GM19395 (cell line): ENCODE results near the gene TUBB6.

Experiments used
- ATAC-seq: cut with Tn5 transposase; IDR thresholded peaks from one replicate; pipeline ENCODE4 v1.9.1; 2021; ENCODE audit warnings: mild to moderate bottlenecking, moderate library complexity; ENCODE audit not compliant: unreplicated experiment

TUBB6 gene

DNA sequence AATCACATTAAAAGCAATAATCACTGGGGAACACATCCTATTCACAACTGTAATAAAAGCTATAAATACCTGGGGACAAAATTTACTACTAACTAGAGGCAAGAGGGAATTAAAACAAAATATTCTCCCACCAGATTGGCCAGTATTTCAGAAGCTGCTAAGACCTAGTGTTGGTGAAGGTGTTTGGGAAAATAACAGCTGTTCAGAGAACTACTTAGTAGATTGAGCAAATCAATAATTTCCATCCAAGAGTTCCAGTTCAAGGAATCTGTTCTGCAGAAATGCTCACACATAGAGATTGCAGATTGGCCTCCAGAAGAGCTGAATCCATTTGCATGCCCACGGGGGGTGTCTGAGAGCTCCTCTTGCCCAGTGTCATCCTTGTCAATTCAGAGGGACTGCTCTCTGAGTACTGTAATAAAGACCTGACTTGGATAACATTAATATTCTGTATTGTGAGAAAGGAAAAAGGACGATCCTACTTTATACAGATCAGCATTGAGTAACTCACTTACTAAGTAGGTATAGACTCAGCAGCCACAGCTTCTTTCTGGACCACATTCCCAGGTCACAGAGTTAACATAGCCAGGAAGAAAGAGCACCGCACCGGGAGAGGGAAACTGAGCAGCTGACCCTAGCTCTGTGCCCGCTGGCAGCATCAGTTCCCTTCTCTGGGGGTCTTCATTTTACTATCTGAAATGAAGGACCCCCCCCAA, 5.6 kb downstream of the TUBB6 start:
- no peak for ATAC-seq

DNA sequence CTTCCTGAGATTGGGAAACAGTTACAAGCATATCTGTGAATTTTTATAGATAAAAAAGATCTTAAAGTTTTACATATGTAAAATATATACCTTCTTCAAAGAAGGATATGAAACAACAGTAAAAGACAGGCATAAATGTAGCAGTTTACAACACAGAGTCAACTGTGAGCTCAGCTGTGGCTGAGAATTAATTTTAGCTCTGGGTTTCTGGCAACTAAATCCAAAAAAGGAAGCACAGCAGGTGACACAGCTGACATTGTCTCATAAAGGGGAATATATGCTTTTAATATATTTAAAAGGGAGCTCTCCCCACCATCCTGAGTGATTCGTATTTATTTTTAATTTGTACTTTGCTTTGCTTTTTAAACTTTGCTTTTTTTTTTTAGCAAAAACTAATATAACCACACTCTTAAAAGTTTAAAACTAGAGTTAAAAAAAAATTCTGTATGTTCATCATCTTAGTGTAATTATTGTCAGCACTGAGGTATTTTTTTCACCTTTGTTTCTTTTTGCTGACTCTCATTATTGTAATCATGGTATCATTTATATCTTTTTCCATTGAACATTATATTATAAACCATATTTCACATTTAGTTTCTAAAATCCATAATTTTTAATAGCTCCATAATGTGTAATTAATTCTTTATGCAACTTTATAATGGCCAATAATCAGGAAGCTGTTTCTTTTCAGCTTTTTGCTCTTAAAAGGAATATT, 6.7 kb downstream of the TUBB6 start:
- ATAC-seq: peak; percentile 43

DNA sequence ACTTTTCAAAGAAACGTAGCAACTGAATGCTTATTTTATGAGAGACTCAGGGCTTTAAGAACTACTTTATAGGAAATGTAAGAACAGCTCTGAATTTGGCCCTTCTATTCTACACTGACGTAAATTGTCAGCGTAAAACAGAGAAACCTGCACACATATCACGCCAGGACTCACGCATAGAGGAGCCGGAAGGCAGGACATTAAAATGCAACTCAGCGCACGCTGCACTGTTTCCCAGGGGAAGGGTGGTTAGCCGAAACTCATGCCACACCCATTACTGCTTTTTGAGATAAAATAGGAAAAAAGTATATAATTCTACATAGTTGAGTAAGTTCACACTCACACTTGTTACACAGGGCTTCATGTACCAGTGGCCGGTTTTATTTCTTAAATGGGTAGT, 7.4 kb downstream of the TUBB6 start:
- no peak for ATAC-seq

DNA sequence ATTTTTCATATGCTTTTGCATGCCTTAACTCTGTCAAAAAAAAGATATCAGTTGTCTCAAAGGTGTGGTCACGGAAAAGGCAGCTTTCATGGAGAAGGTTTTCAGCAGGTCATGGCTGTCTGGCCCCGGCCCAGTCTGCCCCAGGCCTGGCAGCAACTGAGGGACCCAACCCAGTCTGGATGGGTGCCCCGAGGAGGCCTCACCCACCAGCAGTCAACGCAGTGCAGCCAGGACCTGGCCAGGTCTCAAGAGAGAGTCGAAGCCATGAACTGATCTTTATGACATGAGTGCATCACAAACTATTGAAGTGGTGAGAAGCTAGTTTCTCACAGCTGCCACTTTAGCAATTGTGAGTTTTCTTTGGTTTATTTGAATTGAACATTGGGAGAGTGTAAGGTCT, 7.9 kb downstream of the TUBB6 start:
- no peak for ATAC-seq

DNA sequence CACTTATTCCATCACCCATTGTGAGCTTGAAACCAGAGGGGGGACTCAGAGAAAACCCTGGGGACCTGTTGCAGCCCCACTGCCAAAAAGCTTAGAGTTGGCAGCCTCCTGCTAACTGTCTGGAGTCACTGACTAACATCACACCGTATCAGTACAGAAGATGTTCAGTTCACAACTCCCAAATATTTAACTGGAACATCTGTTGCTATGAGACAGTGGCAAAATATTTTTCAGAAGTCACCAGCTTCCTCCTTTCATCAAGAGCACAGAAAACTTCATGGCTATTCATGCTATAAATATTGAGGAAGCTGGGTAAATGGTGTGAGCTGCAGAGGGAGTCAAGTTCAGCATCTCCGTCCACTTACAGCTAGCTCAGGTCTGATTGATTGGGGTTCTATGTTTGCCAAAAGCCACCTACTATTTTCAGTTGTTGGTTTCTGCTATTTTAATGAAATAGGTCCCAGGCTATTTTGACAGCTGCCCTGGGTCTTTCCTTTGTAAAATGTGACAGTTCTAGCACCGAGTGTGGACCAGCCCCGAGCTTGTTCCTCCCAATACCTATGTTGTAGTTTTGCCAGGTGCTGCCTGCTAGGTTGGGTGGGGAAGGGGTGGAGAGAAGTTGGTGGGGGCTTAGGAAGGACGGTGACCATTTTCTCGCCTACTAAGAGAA, 9.8 kb downstream of the TUBB6 start:
- no peak for ATAC-seq

GRCh38 chr18:12318334-12318697, 10.3 kb downstream of the TUBB6 start:
- no peak for ATAC-seq

GRCh38 chr18:12318857-12319256, 10.8 kb downstream of the TUBB6 start:
- ATAC-seq: no peak

DNA sequence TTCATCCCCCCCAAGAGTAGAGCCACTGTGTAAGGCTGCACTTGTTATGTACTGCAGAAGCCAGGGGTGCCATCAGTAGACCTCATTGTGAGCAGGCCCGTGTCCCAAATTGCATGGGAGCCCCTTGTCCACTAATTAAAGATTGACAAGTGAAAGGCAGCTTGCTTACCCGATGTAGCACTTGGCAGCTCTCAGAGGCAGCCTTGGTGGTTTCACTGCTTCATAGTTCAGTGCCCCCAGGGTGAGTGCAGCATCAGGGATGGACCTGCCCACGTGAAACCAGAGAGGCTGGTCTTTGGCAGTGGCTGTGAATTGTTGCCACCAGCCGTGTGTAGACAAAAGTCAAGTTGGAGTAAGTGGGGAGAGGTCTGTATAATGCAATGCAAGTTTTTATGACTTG, 13.3 kb downstream of the TUBB6 start:
- ATAC-seq: peak; percentile 67

- no peak for ATAC-seq
These were observed 17.1 kb downstream of the TUBB6 start for GRCh38 chr18:12324991-12325725.

DNA sequence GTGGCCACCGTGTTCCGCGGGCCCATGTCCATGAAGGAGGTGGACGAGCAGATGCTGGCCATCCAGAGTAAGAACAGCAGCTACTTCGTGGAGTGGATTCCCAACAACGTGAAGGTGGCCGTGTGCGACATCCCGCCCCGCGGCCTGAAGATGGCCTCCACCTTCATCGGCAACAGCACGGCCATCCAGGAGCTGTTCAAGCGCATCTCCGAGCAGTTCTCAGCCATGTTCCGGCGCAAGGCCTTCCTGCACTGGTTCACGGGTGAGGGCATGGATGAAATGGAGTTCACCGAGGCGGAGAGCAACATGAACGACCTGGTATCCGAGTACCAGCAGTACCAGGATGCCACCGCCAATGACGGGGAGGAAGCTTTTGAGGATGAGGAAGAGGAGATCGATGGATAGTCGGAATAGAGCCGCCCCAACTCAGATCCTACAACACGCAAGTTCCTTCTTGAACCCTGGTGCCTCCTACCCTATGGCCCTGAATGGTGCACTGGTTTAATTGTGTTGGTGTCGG, 17.7 kb downstream of the TUBB6 start:
- no peak for ATAC-seq

DNA sequence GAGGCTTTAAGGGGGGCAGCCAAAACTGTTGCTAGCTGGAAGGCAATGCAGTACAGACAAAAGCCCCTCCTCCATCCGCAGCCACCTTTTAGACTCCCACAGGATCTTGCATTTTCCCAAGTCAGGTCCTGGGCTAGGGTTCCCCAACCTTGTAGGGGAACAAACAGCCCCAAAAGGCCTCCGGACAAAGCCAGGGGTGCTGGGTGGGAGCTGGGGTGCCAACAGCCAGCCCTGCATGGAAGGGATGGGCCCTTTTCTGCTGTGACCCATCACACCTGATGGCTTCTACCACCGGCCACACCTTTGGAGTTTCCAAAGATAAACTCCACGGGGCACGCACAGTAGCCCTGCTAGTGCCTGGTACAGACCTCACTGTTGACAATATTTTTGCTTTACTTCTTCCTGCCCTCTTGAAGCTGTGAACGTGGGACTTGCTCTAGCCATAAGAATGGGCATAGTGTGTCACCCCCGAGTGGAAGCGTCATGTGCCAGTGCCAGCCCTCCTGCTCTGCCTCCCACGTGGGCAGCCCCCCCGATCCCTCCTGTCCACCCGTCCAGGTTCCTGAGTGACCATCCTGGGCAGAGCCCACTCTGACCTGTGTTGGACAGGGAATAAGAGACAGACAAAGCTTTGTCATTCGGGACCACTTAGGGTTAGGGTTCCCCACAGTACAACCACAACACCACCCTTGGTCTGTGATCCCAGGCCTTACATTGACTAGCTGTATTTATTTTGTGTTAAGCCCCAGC, 18.8 kb downstream of the TUBB6 start:
- no peak for ATAC-seq

DNA sequence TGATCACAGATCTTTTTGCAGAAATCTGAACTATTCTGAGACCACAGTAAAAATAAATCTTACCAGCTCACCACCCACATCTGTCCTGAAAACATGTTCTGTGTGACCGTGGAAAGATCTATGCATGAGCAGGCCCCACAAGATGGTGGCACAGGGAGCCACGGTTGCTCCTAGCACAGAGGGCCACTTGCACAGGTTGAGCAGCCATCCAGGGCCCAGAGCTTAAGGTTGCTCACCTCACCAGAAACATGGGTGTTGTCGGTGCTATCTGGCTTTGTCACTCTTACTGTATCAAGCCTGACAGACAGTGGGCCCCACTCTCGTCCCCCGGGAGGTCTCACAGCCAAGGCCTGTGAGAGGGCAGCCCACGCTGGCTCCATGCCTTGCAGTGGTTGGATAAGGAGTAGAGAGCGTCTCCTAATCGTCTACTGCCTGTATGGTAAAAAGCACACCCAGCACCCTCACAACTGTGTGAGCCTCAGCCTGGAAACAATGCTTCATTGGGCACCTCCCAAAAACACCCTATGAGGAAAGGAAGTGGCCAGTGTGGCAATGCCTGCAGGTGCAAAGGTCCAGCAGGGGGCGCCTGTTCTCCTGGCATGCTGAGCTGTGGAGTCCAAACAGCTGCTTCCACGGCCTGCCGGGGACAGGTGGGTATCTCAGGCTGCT, 19.6 kb downstream of the TUBB6 start:
- ATAC-seq: peak; percentile 84

DNA sequence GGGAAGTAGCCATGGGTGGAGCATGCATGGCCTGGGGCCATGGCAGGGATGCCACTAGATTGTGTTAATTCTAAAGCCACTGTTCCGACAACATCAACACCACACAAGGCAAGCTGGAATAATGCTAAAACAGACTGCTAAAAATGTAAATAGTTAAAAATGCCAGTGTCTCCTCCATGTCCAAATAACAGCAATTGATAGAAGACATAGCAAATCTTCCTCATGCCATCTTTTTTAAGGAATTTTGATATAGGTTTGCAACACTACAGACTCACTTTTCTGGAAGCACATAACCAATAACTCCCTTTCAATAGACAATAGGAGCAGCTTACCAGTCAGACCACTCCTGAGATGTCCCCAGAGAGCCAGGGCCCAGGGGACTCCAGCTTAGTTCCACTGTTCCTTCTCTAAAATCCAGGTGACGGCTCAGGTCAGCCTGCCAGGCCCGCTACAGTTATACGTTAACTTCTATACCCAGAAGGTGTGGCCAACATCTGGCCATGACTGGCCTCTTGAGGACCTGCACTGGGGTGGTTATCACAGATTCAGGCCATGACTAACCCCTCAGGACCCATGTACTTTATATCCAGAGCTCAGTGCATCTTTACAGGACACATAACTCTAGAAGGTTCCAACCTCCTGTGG, 20.3 kb downstream of the TUBB6 start:
- ATAC-seq: no peak

DNA sequence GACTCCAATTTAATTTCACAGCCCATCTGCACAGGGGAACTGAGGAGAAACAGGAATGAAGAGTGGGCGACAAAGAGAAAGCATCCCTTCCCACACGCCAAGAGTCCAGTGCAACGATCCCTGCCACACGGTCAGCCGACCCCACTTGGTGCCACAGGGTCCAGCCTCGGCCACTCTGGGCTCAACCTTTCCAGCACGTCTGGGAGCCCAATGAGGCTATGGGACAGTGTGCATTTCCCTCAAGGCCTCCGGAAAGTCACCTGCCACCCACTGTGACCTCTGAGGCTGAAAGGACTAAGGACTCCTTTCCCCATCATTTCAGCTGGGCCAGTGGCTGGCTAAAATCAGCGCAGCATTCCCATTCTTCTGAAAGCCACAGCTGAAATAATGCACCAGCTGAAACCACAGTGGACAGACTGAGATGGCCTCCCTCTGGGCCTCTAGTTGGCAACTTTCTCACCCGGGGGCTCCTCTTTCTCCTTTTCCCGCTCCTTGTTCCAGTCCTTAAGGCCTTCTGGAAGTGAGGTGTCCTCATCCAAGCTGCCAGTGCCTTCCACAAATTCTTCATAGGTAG, 21.2 kb downstream of the TUBB6 start:
- ATAC-seq: no peak

- ATAC-seq: no peak
These were observed 22.7 kb downstream of the TUBB6 start for GRCh38 chr18:12330766-12331165.

GRCh38 chr18:12333506-12334290, 25.7 kb downstream of the TUBB6 start:
- no peak for ATAC-seq

DNA sequence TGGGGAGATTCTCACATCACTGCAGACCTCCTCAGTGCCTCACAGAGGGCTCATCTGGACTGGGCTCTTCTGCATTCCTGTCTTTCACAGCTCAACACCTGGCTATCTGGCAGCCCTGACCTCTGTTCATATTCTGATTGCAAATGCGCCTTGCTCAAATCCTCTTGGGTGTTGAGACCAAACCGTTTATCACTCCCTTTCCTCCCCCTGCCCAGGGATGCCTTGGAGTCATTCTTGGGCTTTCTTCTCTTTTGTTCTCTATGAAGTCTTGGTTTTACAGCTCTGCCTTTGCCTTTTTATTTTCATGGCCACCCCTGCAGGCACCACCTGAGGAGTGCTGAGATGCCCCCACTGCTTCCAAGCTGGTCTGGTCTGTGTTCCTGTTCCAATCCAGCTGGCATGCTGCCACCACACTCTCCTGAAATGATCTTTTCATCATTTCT, 26.3 kb downstream of the TUBB6 start:
- ATAC-seq: no peak

DNA sequence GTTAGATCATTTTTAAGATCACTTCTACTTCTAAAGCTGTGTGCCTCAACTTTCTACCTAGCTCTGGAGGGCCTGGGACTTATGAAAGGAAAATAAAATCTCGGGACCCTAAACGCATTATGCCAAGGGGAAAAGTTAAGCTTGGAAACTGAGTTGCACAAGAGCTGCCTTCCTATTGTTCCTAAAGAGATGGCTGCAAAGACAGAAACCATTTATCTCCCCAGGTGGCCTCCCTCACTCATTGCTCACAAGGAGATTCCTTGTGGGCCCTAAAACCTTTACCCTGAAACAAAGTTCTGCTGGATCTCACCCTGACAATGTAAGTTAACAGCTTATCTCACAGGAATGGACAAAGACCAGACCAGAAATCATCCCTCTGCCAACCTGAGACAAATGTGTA, 26.8 kb downstream of the TUBB6 start:
- ATAC-seq: no peak
